Upper lobe of left lung (tissue), 6 donors: ENCODE data around the gene SLC26A1. TPM values are rescaled to one million over a fixed set of nuclear protein-coding genes. Genes with fewer than 3 reads are reported as not detected.
A peak's percentile ranks its signal among the peaks of the same experiment; 100 is the strongest.

Experiments
- ATAC-seq, 2 donors: fragments of 200-7000 bp; cut with Tn5 transposase; one replicate each; pipeline ENCODE4 v1.9.1; 2022; ENCODE audit warnings: mild to moderate bottlenecking in 2 of 2, moderate library complexity in 2 of 2; ENCODE audit not compliant: low FRiP score in 2 of 2
- DNase-seq, 2 donors: peaks; one replicate each; pipeline ENCODE4 v3.0.0-alpha.2; 2019 to 2020
- H3K27ac ChIP-seq, 4 donors: fragments of 200-600 bp; sonication (generic); one replicate each; pipeline ENCODE4 v1.5.1; 2016 to 2019
- H3K27me3 ChIP-seq, 4 donors: fragments of 200-600 bp; sonication (generic); one replicate each; pipeline ENCODE4 v1.5.1; 2017 to 2019
- H3K36me3 ChIP-seq, 4 donors: fragments of 200-600 bp; sonication (generic); one replicate each; pipeline ENCODE4 v1.5.1; 2016 to 2019
- H3K4me1 ChIP-seq, 4 donors: fragments of 200-600 bp; sonication (generic); one replicate each; pipeline ENCODE4 v1.5.1; 2018 to 2019
- H3K4me3 ChIP-seq, 4 donors: fragments of 200-600 bp; sonication (generic); one replicate each; pipeline ENCODE4 v1.5.1; 2017 to 2019; ENCODE audit warnings: mild to moderate bottlenecking in 2 of 4, moderate library complexity in 1 of 4
- H3K9me3 ChIP-seq, 4 donors: fragments of 200-600 bp; sonication (generic); one replicate each; pipeline ENCODE4 v1.5.1; 2018 to 2019
- EP300 ChIP-seq, 4 donors: sonication (generic); formaldehyde crosslinking; IDR thresholded peaks; one replicate each; pipeline ENCODE4 v1.5.1; 2017; ENCODE audit warnings: antibody characterized with exemption in 4 of 4, control low read depth in 2 of 4
- POLR2A ChIP-seq, 4 donors: fragments of 450-650 bp; IDR thresholded peaks; one replicate each; pipeline ENCODE4 v1.5.1; 2016 to 2017; ENCODE audit warnings: antibody characterized with exemption in 4 of 4, mild to moderate bottlenecking in 2 of 4
- POLR2AphosphoS5 ChIP-seq, 2 donors: sonication (generic); formaldehyde crosslinking; IDR thresholded peaks; one replicate each; pipeline ENCODE4 v1.5.1; 2017; ENCODE audit warnings: antibody characterized with exemption in 2 of 2
- WGBS, 2 donors: methylation state at CpG; one replicate each; pipeline ENCODE4 v1.1.5; 2017 to 2018; 5-methylcytosine and 5-hydroxymethylcytosine counted together
- total RNA-seq, 6 donors: library from RNA; depleted of rRNA in 4 of 6; stranded (reverse); fragments of >200 nt in 4 of 6; gene quantifications; one replicate each; pipeline versions ENCODE4 v1.1.0 to v1.2.1, GENCODE V29; 2016 to 2021
- TF ChIP-seq, protein P1 (sequence below), 6 experiments: fragments of 450-650 bp in 4 of 6; fragments of 200-600 bp in 2 of 6; sonication (generic) in 2 of 6; IDR thresholded peaks; one replicate each; pipeline ENCODE4 v1.5.1; 2016 to 2019; ENCODE audit warnings: antibody characterized with exemption in 6 of 6
- donor health status: DM: no; HTN: no; CAD: no; lungs with moderate emphysema.
- donor health status: DM: no; HTN: yes; CAD: no; lungs with severe emphysema.

The SLC26A1 gene
- total RNA-seq, 6 donors from 2014 or later: 0.39 to 2.1 (median 0.68) TPM

DNA sequence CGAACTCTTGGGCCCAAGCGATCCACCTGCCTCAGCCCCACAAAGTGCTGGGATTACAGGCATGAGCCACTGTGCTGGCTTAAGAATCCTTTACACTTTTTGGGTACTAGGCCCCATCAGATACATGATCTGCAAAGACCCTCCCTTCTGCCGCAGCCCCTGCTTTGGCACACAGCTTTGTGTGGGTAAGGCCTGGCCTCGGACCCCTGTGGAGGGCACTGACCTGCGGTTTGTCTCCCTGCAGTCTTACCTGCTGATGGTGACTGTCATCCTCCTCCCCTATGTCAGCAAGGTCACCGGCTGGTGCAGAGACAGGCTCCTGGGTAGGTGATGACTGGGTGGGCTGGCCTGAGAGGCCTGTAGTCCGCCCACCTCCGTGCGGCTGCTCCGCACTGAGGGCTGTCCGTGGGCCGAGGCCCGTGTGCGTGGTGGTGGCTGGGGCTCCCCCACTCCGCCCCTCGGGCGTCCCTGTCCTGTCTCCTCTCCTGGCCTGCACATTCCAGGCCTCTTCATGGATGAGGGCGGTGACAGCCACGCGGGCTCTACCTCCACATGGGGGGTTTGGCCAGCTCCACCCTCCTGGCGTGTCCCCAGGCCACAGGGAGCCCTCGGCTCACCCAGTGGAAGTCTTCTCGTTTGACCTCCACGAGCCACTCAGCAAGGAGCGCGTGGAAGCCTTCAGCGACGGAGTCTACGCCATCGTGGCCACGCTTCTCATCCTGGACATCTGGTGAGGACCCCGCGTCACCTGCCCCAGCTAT lies 37.9 kb downstream of the SLC26A1 start:
- Histone ChIP-seq H3K27me3 (no peaks in the 10 kb centered on the region), H3K4me3 (no peak overlapping the region), H3K4me1 (no peaks in the 10 kb centered on the region), H3K36me3 (peaks cover 0 to 74% (median 40%) of the 10 kb centered on the region in 4 donors), H3K9me3 (no peaks in the 10 kb centered on the region), H3K27ac (no peak overlapping the region)
- TF ChIP-seq, protein P1, sequence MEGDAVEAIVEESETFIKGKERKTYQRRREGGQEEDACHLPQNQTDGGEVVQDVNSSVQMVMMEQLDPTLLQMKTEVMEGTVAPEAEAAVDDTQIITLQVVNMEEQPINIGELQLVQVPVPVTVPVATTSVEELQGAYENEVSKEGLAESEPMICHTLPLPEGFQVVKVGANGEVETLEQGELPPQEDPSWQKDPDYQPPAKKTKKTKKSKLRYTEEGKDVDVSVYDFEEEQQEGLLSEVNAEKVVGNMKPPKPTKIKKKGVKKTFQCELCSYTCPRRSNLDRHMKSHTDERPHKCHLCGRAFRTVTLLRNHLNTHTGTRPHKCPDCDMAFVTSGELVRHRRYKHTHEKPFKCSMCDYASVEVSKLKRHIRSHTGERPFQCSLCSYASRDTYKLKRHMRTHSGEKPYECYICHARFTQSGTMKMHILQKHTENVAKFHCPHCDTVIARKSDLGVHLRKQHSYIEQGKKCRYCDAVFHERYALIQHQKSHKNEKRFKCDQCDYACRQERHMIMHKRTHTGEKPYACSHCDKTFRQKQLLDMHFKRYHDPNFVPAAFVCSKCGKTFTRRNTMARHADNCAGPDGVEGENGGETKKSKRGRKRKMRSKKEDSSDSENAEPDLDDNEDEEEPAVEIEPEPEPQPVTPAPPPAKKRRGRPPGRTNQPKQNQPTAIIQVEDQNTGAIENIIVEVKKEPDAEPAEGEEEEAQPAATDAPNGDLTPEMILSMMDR (IDR thresholded peaks at IDR 0.05): no peak
- no peak for TF ChIP-seq POLR2A (IDR thresholded peaks at IDR 0.05)
- no peak for TF ChIP-seq POLR2AphosphoS5 (IDR thresholded peaks at IDR 0.05)
- TF ChIP-seq EP300 (IDR thresholded peaks at IDR 0.05): no peak
- 95 to 97% methylated on average over 27 to 32 of the region's 33 CpGs for WGBS, 2 donors
- no peak for ATAC-seq
- DNase-seq: peak in 1 of 2 donors; percentile 69

DNA sequence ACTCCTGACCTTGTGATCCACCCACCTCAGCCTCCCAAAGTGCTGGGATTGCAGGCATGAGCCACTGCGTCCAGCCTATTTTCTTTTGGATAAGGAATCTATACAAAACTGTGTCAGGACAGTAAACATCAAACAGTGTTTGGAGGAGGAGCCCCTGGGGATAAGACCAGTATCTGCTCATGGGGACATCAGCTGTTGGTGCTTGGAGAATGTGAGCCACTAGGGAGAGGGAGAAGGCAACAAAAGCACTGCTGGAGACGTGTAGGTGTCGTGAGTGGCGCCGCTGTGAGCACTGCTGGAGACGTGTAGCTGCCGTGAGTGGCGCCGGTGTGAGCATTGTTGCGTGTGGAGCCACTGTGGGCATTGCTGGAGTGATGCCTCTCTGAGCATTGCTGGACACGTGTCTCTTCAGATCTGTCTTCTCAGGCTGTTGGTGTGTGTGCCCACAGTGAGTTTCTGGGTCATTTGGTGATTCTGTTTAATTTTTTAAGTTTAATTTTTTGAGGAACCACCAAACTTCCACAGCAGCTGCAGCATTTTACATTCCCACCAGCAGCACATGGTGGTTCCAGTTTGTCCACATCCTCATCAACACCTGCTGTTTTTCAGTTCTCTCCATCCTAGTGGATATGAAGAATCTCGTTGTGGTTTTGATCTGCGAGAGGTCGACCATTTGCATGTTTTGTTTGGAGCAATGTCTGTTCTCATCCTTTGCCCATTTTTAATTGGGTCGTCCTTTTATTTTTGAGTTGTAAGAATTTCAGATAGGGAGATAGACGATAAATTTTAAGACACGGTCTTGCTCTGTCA lies 38.8 kb downstream of the SLC26A1 start:
- ATAC-seq (no peak), DNase-seq (peak in 1 of 2 donors; percentile 11)
- H3K27me3 ChIP-seq: no peaks in the 10 kb centered on the region
- WGBS, 2 donors: 89 to 92% methylated on average over 17 of the region's 17 CpGs
- H3K4me3 ChIP-seq: no peak overlapping the region
- no peaks in the 10 kb centered on the region for H3K9me3 ChIP-seq
- H3K27ac ChIP-seq: no peak overlapping the region
- TF ChIP-seq EP300 (IDR thresholded peaks at IDR 0.05): no peak
- H3K36me3 ChIP-seq: peaks cover 0 to 67% (median 37%) of the 10 kb centered on the region in 4 donors
- H3K4me1 ChIP-seq: no peaks in the 10 kb centered on the region

DNA sequence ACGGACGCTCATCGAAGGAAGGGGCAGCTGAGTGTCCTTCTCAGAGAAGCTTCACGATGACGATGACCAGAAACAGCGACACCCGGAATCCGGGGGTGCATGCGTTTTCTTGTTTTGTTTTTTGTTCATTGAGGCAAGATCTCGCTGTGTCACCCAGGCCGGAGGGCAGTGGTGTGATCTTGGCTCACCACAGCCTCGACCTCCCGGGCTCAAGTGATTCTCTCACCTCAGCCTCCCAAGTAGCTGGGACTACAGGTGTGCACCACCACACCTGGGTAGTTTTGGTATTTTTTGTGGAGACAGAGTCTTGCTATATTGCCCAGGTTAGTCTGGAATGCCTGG lies 39.7 kb downstream of the SLC26A1 start:
- Histone ChIP-seq H3K4me3 (no peak overlapping the region), H3K27me3 (no peaks in the 10 kb centered on the region), H3K9me3 (no peaks in the 10 kb centered on the region), H3K36me3 (peaks cover 0 to 61% (median 33%) of the 10 kb centered on the region in 4 donors), H3K4me1 (no peaks in the 10 kb centered on the region), H3K27ac (no peak overlapping the region)
- TF ChIP-seq EP300 (IDR thresholded peaks at IDR 0.05) (no peak), POLR2AphosphoS5 (IDR thresholded peaks at IDR 0.05) (no peak), POLR2A (IDR thresholded peaks at IDR 0.05) (no peak)
- TF ChIP-seq, protein P1 (IDR thresholded peaks at IDR 0.05): no peak
- DNase-seq: peak in 1 of 2 donors; percentile 9
- 98 to 99% methylated on average over 13 of the region's 13 CpGs for WGBS, 2 donors
- ATAC-seq: no peak

DNA sequence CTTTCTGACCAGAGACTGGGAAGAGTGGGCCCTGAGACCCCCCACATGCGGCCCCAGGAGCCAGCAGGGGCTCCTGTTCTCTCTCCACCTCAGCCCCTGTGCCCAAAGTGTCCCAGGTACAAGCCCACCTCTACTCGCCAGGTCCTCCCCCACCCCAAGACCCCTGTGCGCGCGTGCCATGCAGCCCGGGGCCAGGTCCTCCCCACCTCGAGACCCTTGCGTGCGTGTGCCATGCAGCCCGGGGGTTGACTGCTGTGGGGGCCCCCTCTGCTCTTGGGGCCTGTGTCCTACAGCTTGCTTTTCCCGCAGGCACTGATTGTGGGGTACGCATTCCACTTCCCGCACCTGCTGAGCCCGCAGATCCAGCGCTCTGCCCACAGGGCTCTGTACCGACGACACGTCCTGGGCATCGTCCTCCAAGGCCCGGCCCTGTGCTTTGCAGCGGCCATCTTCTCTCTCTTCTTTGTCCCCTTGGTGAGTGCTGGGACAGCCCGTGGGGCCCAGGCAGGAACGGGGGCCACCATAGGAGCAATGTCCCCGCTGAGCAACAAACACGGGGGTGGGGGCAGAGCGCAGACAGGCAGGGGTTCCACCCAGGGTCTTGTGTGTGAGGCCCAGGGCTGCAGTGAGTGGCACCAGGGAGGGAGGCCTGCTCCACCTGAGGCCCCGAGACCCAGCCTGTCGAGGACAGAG lies 40.2 kb downstream of the SLC26A1 start:
- TF ChIP-seq POLR2A (IDR thresholded peaks at IDR 0.05): no peak
- no peak for TF ChIP-seq EP300 (IDR thresholded peaks at IDR 0.05)
- TF ChIP-seq POLR2AphosphoS5 (IDR thresholded peaks at IDR 0.05): no peak
- TF ChIP-seq, protein P1 (IDR thresholded peaks at IDR 0.05): no peak
- no peak overlapping the region for H3K27ac ChIP-seq
- H3K27me3 ChIP-seq: no peaks in the 10 kb centered on the region
- WGBS, 2 donors: 94 to 97% methylated on average over 14 to 27 of the region's 28 CpGs
- H3K36me3 ChIP-seq: peaks cover 0 to 56% (median 28%) of the 10 kb centered on the region in 4 donors
- no peak for ATAC-seq
- H3K9me3 ChIP-seq: no peaks in the 10 kb centered on the region
- H3K4me3 ChIP-seq: no peak overlapping the region
- DNase-seq: peak; percentile 16 to 64
- H3K4me1 ChIP-seq: no peaks in the 10 kb centered on the region
